Upper lobe of right lung (tissue), 1 donor: ENCODE measurements around the gene EML1. TPM values are rescaled to one million over a fixed set of nuclear protein-coding genes. Genes with fewer than 3 reads are reported as not detected.

Experiments used
- ATAC-seq: fragments of 200-7000 bp; cut with Tn5 transposase; one replicate; pipeline ENCODE4 v1.9.1; 2020; ENCODE audit warnings: mild to moderate bottlenecking, moderate library complexity
- DNase-seq: peaks from one replicate; pipeline ENCODE4 v3.0.0-alpha.2; 2020
- H3K27ac ChIP-seq: fragments of 200-600 bp; one replicate; pipeline ENCODE4 v1.8.0; 2022
- H3K27me3 ChIP-seq: fragments of 200-600 bp; one replicate; pipeline ENCODE4 v1.8.0; 2022; ENCODE audit warnings: mild to moderate bottlenecking
- H3K36me3 ChIP-seq: fragments of 200-600 bp; one replicate; pipeline ENCODE4 v1.8.0; 2022
- H3K4me1 ChIP-seq: fragments of 200-600 bp; one replicate; pipeline ENCODE4 v1.8.0; 2022
- H3K4me3 ChIP-seq: fragments of 200-600 bp; one replicate; pipeline ENCODE4 v1.8.0; 2022; ENCODE audit warnings: mild to moderate bottlenecking
- H3K9me3 ChIP-seq: fragments of 200-600 bp; one replicate; pipeline ENCODE4 v1.8.0; 2022
- CTCF ChIP-seq: fragments of 200-600 bp; IDR thresholded peaks from one replicate; pipeline ENCODE4 v1.8.0; 2022; ENCODE audit warnings: antibody characterized with exemption
- intact Hi-C: fragments of 100-400 bp; cut with DNase I; formaldehyde crosslinking; loops from one replicate; pipeline ENCODE4 v1.11.0; 2022
- total RNA-seq: library from RNA; stranded (reverse); fragmentation: NEBNext Ultra II Directional; extraction: Animal tissue kit (Norgen Biotek cat#: 25700); gene quantifications from one replicate; pipeline ENCODE4 v1.2.1, GENCODE V29; 2021
- donor health status: DM: no; HTN: yes; CAD: no; lungs with severe emphysema.

Gene EML1
- total RNA-seq, 1 donor from 2014 or later: 42.2 TPM

GRCh38 chr14:99896361-99896760 is 103.1 kb downstream of the EML1 start:
- peaks cover 6% of the 10 kb centered on the region for H3K36me3 ChIP-seq
- TF ChIP-seq CTCF: no peak
- DNase-seq (no peak), ATAC-seq (no peak)
- H3K4me1 ChIP-seq: no peaks in the 10 kb centered on the region
- intact Hi-C loops: no loop called here
- H3K4me3 ChIP-seq: no peak overlapping the region
- H3K9me3 ChIP-seq: no peaks in the 10 kb centered on the region
- H3K27me3 ChIP-seq: no peaks in the 10 kb centered on the region
- H3K27ac ChIP-seq: no peak overlapping the region

- H3K27me3 ChIP-seq: no peaks in the 10 kb centered on the region
- no peak overlapping the region for H3K27ac ChIP-seq
- no peak for DNase-seq
- no peak overlapping the region for H3K4me3 ChIP-seq
- ATAC-seq: no peak
- intact Hi-C loops: no loop called here
- no peaks in the 10 kb centered on the region for H3K4me1 ChIP-seq
- peak; percentile 65 for TF ChIP-seq CTCF
- peaks cover 7% of the 10 kb centered on the region for H3K36me3 ChIP-seq
- no peaks in the 10 kb centered on the region for H3K9me3 ChIP-seq
These were observed 106.5 kb downstream of the EML1 start for GRCh38 chr14:99899578-99900178.

- intact Hi-C loops: no loop called here
- H3K36me3 ChIP-seq: peaks cover 11% of the 10 kb centered on the region
These were observed 109.7 kb downstream of the EML1 start for GRCh38 chr14:99902925-99903324.

GRCh38 chr14:99904506-99904905 is 111.3 kb downstream of the EML1 start:
- H3K4me1 ChIP-seq: no peaks in the 10 kb centered on the region
- H3K9me3 ChIP-seq: no peaks in the 10 kb centered on the region
- no peak overlapping the region for H3K27ac ChIP-seq
- ATAC-seq: no peak
- no peak for TF ChIP-seq CTCF
- no peak overlapping the region for H3K4me3 ChIP-seq
- no peaks in the 10 kb centered on the region for H3K27me3 ChIP-seq
- peaks cover 17% of the 10 kb centered on the region for H3K36me3 ChIP-seq
- intact Hi-C loops: no loop called here
- no peak for DNase-seq

More at GRCh38 chr14:99902925-99903324, 109.7 kb downstream of the EML1 start:
- Histone ChIP-seq H3K4me3 (no peak overlapping the region), H3K9me3 (no peaks in the 10 kb centered on the region), H3K4me1 (no peaks in the 10 kb centered on the region), H3K27ac (no peak overlapping the region), H3K27me3 (no peaks in the 10 kb centered on the region)
- DNase-seq (no peak), ATAC-seq (no peak)
- TF ChIP-seq CTCF: no peak

- Histone ChIP-seq H3K4me1 (no peaks in the 10 kb centered on the region), H3K36me3 (peaks cover 23% of the 10 kb centered on the region), H3K27me3 (no peaks in the 10 kb centered on the region), H3K27ac (no peak overlapping the region), H3K4me3 (no peak overlapping the region), H3K9me3 (no peaks in the 10 kb centered on the region)
- intact Hi-C loops: no loop called here
- ATAC-seq (no peak), DNase-seq (no peak)
- TF ChIP-seq CTCF: no peak
These were observed 111.9 kb downstream of the EML1 start for GRCh38 chr14:99905121-99905520.
